Stimulated activated CD8-positive, alpha-beta memory T cell treated with anti-CD3 and anti-CD28 coated beads, Interleukin-2, amount 100 ng/mL, for 48 hours (primary cell): ENCODE measurements around the gene SLC22A1.
"Not testable (repeated sequence)": the region's sequence is repeated elsewhere in the genome, so short reads cannot be mapped to it uniquely, and the experiment has no call there.

Source experiments
- DNase-seq, 2 donors: peaks; one replicate each; pipeline ENCODE4 v3.0.0-alpha.2; 2020; ENCODE audit warnings: low read depth in 2 of 2

SLC22A1 gene

DNA sequence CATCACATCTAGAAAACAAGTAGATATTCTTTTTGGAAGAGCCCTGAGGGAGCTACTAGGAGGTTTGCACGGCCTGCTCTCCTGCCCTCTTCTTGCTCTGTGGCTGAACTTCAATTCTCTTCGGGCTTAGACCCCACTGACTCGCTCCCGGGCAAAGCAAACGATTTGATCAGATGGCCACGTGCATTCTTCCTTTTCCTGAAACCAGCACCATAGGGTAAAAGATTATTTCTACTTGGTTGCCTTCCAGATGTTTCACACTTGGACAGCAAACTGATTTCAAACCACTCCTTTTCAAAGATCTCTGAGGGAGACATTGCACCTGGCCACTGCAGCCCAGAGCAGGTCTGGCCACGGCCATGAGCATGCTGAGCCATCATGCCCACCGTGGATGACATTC, at the start of gene SLC22A1:
TSS of gene SLC22A1 (plus strand) at position 258 of the 400 bp plus-strand sequence. CDS start at position 379, 121 bp downstream.
- no peak for DNase-seq

DNA sequence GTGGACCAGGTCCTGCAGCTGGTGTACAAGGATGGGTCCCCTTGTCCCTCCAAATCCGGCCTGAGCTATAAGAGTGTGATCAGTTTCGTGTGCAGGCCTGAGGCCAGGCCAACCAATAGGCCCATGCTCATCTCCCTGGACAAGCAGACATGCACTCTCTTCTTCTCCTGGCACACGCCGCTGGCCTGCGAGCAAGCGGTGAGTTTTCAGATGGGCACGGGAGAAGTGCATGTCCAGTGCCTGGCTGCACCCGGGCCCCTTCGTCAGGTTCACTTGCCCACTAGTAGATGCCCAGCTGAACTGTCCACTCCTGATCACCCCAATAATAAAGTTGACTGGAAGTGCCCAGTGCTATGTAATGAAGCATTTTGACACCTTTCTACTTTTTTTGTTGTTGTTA, 48.3 kb upstream of the SLC22A1 start:
- DNase-seq: no peak

DNA sequence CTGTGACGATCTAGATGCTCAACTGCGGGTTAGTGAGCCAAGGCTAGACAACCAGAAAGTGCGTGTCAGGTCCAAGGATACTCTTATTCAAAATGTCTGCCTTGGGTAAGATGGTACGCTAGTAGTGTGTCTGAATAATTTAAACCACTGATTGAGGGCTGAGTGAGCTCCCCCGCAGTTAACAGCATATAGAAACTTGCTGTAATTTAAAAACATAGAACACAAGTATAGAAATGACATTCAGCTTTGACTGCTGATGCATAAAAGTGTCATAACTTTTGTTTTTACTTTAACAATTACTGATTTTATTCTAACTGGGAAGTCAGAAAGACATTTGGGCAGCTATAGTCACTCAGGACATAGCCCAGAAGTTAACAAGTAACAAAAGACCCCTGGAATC, 45.6 kb upstream of the SLC22A1 start:
- DNase-seq: no peak

GRCh38 chr6:160077024-160077423, 44.6 kb upstream of the SLC22A1 start:
- no peak for DNase-seq

GRCh38 chr6:160077526-160077925, 44.1 kb upstream of the SLC22A1 start:
- DNase-seq: no peak

DNA sequence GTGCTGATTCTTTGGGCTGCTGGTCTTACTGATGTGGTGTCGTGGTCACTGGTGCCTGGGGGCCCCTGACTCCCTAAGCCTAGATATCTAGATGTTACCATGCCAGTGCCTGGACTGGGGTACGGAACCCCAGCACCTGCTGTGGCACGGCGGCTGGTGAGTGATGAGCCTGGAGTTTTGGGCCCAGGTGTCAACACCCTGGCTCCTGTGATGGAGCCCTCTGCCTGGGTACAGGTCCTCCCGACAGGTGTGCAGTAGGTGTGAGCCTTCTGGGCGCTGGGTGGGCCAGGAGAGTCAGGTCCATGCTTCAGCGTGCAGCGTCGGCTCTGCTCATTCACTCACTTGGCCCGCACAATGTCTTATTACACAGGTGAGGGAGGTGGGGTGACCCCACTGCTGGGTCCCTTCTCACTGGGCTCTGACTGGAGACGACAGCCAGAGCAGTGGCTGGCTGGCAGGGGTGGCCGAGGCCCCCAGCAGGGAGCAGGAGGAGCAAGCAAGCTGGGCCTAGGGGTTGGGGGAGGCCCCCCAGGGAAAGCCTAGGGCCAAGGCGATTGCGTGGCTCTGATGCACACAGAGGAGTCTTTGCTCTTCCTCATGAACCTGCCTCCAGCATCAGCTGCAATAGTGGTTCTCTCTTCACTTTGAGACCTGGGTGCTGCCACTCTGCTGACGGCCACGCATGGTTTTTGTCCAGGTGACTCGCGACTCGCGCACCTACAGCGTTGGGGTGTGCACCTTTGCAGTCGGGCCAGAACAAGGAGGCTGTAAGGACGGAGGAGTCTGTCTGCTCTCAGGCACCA, 42.5 kb upstream of the SLC22A1 start:
- DNase-seq: no peak

GRCh38 chr6:160079686-160080043, 42.0 kb upstream of the SLC22A1 start:
- no peak for DNase-seq

- DNase-seq: no peak
Observed at GRCh38 chr6:160080097-160080496, 41.5 kb upstream of the SLC22A1 start.

GRCh38 chr6:160081398-160081797, 40.2 kb upstream of the SLC22A1 start:
- DNase-seq: no peak

- no peak for DNase-seq
Observed at GRCh38 chr6:160082627-160083026, 39.0 kb upstream of the SLC22A1 start.

GRCh38 chr6:160084198-160084776, 37.3 kb upstream of the SLC22A1 start:
- DNase-seq: no peak

GRCh38 chr6:160085226-160085625, 36.4 kb upstream of the SLC22A1 start:
- DNase-seq: no peak

DNA sequence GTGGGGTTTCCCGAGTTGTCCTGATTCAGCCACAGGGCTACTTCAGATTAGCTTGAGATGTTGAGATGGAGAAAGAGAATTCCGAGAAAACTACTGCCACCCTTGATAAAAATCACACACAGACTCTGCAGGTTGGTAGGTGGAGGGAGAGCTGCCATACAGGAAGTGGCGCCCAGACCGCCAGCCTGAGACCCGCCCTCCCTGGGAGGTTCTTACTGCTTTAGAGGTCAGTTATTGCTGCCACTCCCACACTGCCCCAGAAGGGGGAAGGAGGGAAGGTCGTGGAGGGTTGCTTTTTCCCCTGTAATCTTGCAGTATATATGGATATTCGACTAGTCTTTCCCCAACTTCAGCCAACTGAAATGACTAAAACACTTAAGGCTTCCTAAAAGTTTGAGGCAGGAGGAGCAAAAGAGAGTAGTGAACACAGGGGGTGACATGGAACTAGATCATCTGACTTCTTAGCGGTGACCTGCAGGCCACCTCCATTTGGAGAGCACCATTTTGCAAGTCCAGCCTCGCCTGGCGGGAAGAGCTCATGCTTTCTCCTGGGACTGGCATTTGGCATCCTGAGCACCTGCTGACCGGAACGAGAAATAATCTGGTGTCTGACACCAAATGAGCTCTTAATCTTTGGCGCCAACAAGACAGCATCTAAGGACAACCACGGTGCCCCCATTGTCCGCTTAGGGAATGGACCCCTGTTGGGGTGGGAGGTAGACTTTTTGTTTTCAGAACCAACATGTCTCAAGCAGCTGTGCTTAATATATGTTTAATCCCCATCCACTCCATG, 35.7 kb upstream of the SLC22A1 start:
- no peak for DNase-seq

DNA sequence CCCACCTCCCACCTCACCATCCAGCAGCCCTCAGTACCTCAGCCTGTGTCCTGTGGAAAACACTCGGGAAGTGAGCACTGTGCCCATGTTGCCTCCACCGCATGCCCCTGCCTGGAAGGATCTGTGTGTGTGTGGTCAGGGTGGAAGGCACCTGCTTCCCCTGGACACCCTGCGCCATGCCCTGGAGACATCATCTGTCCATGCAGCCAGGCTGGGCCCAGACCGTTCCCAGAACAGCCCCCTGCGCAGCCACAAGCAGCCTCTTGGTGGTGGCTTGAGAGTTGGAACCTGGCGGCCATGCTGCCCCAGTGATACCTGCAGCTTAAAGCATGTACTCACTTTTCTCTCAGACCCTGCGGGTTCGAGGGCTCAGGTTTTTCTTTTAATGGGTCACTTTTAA, 34.9 kb upstream of the SLC22A1 start:
- no peak for DNase-seq

DNA sequence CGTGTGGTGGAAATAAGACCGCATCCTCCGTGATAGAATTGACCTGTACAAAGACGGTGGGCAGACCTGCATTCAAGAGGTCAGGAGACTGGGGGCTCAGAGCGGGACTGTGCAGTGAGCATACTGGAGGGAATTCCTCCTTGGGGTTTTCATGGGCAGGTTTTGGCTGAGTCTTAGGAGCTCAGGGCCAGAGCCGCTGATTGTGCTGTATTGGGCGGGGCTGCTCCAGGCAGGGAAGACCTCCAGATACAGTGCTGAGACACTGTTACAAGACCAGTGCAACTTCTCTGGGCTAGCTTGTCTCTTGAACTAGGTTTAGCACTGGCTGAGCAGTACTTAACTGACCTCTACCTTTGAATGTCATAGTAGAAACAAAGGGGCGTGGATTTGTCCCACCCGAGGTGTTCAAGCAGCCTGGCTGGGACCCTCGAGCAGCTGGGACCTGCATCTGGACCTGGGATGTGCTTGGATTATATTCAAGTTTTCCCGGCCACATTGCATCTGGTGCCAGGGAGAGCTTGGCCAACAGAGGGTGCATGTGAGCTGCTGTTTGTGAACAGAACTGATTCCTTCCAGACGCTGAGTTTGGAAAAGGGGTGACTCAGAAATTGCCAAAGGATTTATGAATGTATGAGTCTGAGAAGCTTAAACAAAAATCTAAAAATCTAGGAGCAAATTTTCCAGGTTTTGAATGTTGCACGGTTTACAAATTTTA, 33.4 kb upstream of the SLC22A1 start:
- DNase-seq: no peak

GRCh38 chr6:160088784-160089533, 32.7 kb upstream of the SLC22A1 start:
- DNase-seq: no peak

DNA sequence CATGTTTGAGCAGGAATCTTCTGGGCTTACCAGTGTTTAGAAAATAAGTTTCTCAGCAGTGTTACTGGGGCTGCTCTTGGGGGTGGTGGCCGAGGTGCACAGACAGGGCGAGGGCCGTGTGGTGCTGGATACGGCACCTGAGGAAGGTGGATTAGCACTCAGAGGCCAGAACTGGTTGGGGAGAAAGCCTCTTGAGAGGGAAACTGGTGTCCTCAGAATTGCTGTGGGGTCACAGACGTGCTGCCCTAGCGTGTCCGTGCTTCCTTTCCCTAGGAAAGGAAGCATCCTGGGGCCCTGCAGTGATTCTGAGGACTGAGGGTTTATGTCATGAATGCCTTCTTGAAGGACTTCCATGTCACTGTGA, 32.1 kb upstream of the SLC22A1 start:
- no peak for DNase-seq

DNA sequence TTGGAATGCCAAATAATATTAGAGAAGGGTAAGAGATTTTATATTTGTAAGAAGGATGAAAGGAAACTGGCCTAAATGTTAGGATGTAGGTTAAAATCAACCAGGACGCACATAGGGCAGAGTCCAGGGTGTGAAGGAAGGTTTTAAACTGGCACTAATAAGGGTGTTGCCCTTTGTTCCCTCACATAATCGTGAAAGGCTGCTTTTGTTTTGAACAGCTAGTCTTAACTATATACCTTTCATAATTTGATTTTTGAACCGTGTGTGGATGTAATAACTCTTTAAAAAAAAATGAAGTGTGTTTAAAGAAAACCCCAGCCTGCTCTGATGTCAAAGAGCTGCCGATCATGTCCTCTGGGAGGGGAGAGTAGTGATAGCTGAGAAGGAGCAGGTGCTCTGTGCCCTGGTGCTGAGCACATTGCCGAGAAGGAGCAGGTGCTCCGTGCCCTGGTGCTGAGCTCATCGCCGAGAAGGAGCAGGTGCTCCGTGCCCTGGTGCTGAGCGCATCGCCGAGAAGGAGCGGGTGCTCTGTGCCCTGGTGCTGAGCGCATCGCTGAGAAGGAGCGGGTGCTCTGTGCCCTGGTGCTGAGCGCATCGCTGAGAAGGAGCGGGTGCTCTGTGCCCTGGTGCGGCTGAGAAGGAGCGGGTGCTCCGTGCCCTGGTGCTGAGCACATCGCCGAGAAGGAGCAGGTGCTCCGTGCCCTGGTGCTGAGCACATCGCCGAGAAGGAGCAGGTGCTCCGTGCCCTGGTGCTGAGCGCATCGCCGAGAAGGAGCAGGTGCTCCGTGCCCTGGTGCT, 31.0 kb upstream of the SLC22A1 start:
- not testable (repeated sequence) for DNase-seq

DNA sequence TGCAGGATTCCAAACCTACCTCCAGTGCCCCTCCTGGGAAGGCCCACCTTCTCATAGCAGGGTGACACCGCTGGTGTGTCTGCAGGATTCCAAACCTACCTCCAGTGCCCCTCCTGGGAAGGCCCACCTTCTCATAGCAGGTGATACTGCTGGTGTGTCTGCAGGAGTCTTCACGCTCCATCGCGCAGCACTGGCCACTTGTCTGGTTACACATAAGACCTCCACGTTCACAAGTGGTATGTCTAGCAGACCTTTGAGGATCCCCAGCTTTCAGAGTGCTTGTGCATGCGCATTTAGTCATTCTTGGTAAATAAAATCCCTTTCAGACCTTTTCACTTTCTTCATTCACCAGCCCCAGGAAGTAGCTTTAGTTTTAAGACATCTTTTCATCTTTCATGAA, 29.4 kb upstream of the SLC22A1 start:
- DNase-seq: not testable (repeated sequence)

- DNase-seq: no peak
Observed at GRCh38 chr6:160092602-160093001, 29.0 kb upstream of the SLC22A1 start.

- DNase-seq: no peak
Observed at GRCh38 chr6:160093061-160093460, 28.6 kb upstream of the SLC22A1 start.
